Islet of Langerhans (tissue), 1 donor: ENCODE measurements around the gene PDYN.
"Not testable (repeated sequence)": the region's sequence is repeated elsewhere in the genome, so short reads cannot be mapped to it uniquely, and the experiment has no call there.

Experiments
- FAIRE-seq: peaks from one replicate; lab custom pipeline; 2011; peaks lifted over from hg19 to GRCh38; lab: Jason Lieb, UNC

The PDYN gene

GRCh38 chr20:1993986-1994385, at the start of gene PDYN:
TSS of gene PDYN (minus strand) at chr20:1994058. CDS start at chr20:1983084, 10,974 bp downstream.
- FAIRE-seq = no peak

- no peak for FAIRE-seq
These were observed 48.5 kb upstream of the PDYN start for GRCh38 chr20:2042400-2042799.

GRCh38 chr20:2038161-2038560, 44.3 kb upstream of the PDYN start:
- FAIRE-seq = no peak

- FAIRE-seq = no peak
These were observed 43.5 kb upstream of the PDYN start for GRCh38 chr20:2037296-2037914.

- not testable (repeated sequence) for FAIRE-seq
These were observed 42.5 kb upstream of the PDYN start for GRCh38 chr20:2036357-2036756.

- no peak for FAIRE-seq
These were observed 38.3 kb upstream of the PDYN start for GRCh38 chr20:2032168-2032567.

- FAIRE-seq = no peak
These were observed 32.7 kb upstream of the PDYN start for GRCh38 chr20:2026514-2026913.

GRCh38 chr20:2026004-2026403, 32.1 kb upstream of the PDYN start:
- no peak for FAIRE-seq

GRCh38 chr20:2023151-2023550, 29.3 kb upstream of the PDYN start:
- FAIRE-seq = no peak

GRCh38 chr20:2022163-2022562, 28.3 kb upstream of the PDYN start:
- FAIRE-seq = no peak

- FAIRE-seq = no peak
These were observed 16.7 kb upstream of the PDYN start for GRCh38 chr20:2010533-2010932.

GRCh38 chr20:2006452-2007361, 12.8 kb upstream of the PDYN start:
- FAIRE-seq = no peak

- no peak for FAIRE-seq
These were observed 12.1 kb upstream of the PDYN start for GRCh38 chr20:2005831-2006426.

GRCh38 chr20:2005359-2005758, 11.5 kb upstream of the PDYN start:
- no peak for FAIRE-seq

GRCh38 chr20:2004171-2004570, 10.3 kb upstream of the PDYN start:
- no peak for FAIRE-seq

- FAIRE-seq = no peak
These were observed 8.5 kb upstream of the PDYN start for GRCh38 chr20:2002365-2002764.

GRCh38 chr20:2001119-2001518, 7.3 kb upstream of the PDYN start:
- no peak for FAIRE-seq

- FAIRE-seq = no peak
These were observed 6.4 kb upstream of the PDYN start for GRCh38 chr20:2000285-2000684.

- no peak for FAIRE-seq
These were observed 4.9 kb upstream of the PDYN start for GRCh38 chr20:1998715-1999114.

- no peak for FAIRE-seq
These were observed 4.3 kb upstream of the PDYN start for GRCh38 chr20:1998193-1998520.

- FAIRE-seq = no peak
These were observed 3.8 kb upstream of the PDYN start for GRCh38 chr20:1997483-1998192.

- no peak for FAIRE-seq
These were observed 1.9 kb upstream of the PDYN start for GRCh38 chr20:1995531-1996310.
